Measurements from ENCODE around the gene ZNF385B. TPM values are rescaled to one million over a fixed set of nuclear protein-coding genes. Genes with fewer than 3 reads are reported as not detected.

The ZNF385B gene
- total and polyA plus RNA-seq, 7 donors: 0.35 to 5.6 (median 3.0) TPM; not detected in 1

DNA sequence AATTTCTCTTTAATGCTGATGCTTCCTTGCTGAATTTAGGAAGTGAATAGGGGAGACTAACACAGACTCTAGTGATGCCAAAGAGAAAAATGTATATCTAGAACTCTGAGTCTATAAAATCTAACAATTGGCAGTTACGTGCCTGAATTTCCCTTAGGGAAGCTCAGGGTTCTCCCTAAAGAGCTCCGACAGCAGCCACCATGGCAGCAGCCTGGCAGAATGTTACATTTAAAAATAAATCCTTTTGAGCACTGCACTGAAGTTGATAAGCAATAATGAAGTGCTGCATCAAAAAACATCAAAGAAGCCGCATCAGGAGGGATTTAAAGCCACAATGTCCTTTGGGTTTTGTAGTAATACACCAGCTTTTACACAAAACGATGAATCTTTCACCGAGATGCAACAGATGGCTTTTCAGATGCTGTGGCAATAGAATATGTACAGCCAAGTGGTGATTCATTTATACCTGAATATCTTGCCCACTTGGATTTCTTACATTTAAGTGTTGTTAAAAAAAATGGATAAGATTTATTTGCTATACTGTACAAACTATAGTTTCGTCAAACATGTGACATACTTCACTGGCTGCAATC lies 305.6 kb downstream of the ZNF385B start:
- no peak for TF ChIP-seq POLR2A (IDR thresholded peaks at IDR 0.05)
- TF ChIP-seq, protein P1, sequence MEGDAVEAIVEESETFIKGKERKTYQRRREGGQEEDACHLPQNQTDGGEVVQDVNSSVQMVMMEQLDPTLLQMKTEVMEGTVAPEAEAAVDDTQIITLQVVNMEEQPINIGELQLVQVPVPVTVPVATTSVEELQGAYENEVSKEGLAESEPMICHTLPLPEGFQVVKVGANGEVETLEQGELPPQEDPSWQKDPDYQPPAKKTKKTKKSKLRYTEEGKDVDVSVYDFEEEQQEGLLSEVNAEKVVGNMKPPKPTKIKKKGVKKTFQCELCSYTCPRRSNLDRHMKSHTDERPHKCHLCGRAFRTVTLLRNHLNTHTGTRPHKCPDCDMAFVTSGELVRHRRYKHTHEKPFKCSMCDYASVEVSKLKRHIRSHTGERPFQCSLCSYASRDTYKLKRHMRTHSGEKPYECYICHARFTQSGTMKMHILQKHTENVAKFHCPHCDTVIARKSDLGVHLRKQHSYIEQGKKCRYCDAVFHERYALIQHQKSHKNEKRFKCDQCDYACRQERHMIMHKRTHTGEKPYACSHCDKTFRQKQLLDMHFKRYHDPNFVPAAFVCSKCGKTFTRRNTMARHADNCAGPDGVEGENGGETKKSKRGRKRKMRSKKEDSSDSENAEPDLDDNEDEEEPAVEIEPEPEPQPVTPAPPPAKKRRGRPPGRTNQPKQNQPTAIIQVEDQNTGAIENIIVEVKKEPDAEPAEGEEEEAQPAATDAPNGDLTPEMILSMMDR (IDR thresholded peaks at IDR 0.05): no peak
- TF ChIP-seq EP300 (IDR thresholded peaks at IDR 0.05): no peak
- no peak for TF ChIP-seq POLR2AphosphoS5 (IDR thresholded peaks at IDR 0.05)
- Histone ChIP-seq H3K4me3 (no peak overlapping the region), H3K4me1 (no peaks in the 10 kb centered on the region), H3K36me3 (no peaks in the 10 kb centered on the region), H3K27me3 (no peaks in the 10 kb centered on the region), H3K9me3 (no peaks in the 10 kb centered on the region), H3K27ac (no peak overlapping the region)
- 75 to 78% methylated on average over 6 of the region's 6 CpGs for WGBS, 2 donors
- intact Hi-C loops (cut with DNase I): no loop called here
- DNase-seq: no peak

DNA sequence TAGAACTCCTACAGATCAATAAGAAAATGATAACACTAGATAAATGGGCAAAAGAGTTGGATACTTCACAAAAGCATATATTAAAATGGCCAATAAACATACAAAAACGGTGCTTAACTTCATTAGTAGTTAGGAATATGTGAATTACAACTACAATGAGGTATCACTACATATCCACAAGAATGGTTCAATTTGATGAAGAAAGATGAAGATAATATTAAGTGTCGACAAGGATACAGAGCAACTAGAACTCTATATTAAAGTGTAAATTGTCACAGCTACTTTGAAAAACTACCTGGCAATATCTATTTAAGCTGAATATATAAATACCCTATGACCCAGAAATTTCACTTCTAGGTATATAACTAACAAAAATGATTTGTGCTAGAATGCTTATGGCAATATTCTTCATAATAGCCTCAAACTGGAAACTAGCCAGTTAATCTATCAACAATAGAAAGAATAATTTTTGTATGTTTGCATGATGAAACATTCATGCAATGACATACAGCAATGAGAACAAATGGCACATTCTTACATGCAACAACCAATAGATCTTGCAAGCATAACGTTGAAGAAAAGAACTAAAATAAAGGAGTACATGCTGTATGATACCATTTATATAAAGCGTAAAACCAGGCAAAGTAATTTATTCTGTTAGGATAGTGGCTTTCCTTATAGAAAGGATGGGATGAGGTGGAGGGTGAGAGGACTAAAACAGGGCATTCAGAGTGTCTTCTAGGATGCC lies 306.6 kb downstream of the ZNF385B start:
- Histone ChIP-seq H3K27me3 (no peaks in the 10 kb centered on the region), H3K4me1 (no peaks in the 10 kb centered on the region), H3K4me3 (no peak overlapping the region), H3K9me3 (no peaks in the 10 kb centered on the region), H3K27ac (no peak overlapping the region), H3K36me3 (no peaks in the 10 kb centered on the region)
- intact Hi-C loops (cut with DNase I): no loop called here
- WGBS, 2 donors: 88 to 90% methylated on average over 4 of the region's 4 CpGs
- TF ChIP-seq POLR2A (IDR thresholded peaks at IDR 0.05) (no peak), EP300 (IDR thresholded peaks at IDR 0.05) (no peak), POLR2AphosphoS5 (IDR thresholded peaks at IDR 0.05) (no peak)
- TF ChIP-seq, protein P1 (IDR thresholded peaks at IDR 0.05): no peak
- DNase-seq: no peak

DNA sequence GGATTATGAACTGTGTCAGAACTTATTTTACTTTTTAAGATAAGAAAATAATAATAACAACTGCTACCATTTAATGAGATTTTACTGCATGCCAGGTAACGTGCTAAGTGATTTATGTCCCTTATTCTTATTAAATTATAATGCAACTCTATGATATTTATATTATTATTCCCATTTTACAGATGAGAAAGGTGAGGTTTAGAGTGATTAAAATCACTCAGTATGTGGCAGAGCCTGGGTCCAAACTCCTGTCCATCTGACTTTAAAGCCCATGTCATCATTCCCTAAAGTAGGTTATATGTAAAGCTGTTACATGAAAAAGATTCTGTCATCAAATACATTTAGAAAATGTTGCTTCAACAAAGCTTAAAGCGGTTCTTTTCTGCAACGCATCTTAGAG lies 308.0 kb downstream of the ZNF385B start:
- H3K9me3 ChIP-seq: no peaks in the 10 kb centered on the region
- H3K27me3 ChIP-seq: no peaks in the 10 kb centered on the region
- no peak for DNase-seq
- TF ChIP-seq, protein P1 (IDR thresholded peaks at IDR 0.05): no peak
- TF ChIP-seq EP300 (IDR thresholded peaks at IDR 0.05) (no peak), POLR2A (IDR thresholded peaks at IDR 0.05) (no peak), POLR2AphosphoS5 (IDR thresholded peaks at IDR 0.05) (no peak)
- no peaks in the 10 kb centered on the region for H3K4me1 ChIP-seq
- no peaks in the 10 kb centered on the region for H3K36me3 ChIP-seq
- WGBS, 2 donors: 89 to 90% methylated on average over 3 of the region's 3 CpGs
- no peak overlapping the region for H3K27ac ChIP-seq
- intact Hi-C loops (cut with DNase I): no loop called here
- H3K4me3 ChIP-seq: no peak overlapping the region

DNA sequence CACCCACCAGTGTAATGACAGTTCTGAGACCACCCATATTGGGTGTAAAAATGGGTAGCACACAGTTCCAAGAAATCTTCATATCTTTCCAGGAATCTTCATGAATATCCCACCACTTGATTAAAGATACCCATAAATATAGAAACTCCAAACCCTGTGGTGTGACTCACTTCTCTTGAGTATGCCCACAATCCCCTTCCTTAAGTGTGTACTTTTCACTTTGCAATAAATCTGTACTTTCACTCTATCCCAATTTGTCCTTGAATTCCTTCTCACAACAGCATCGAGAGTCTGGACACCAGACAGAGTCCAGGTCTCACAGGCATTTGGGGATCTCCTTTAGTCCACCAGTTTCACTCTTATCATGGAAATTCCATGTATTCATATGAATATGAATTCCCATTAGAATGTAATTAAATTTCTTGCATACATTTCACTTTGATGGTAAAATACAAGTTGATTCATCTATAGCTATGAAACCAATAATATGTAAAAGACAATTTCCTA lies 309.8 kb downstream of the ZNF385B start:
- Histone ChIP-seq H3K4me3 (no peak overlapping the region), H3K36me3 (no peaks in the 10 kb centered on the region), H3K27ac (no peak overlapping the region), H3K9me3 (no peaks in the 10 kb centered on the region), H3K4me1 (no peaks in the 10 kb centered on the region), H3K27me3 (no peaks in the 10 kb centered on the region)
- no peak for DNase-seq
- WGBS, 2 donors: 64 to 82% methylated on average over 1 of the region's 1 CpG
- intact Hi-C loops (cut with DNase I): no loop called here
- no peak for TF ChIP-seq POLR2AphosphoS5 (IDR thresholded peaks at IDR 0.05)
- TF ChIP-seq, protein P1 (IDR thresholded peaks at IDR 0.05): no peak
- TF ChIP-seq POLR2A (IDR thresholded peaks at IDR 0.05): no peak
- TF ChIP-seq EP300 (IDR thresholded peaks at IDR 0.05): no peak
